NK-92 (cell line): Measurements from ENCODE around the gene ZNF837.

Experiments used
- DNase-seq: peaks from one replicate; lab custom pipeline; 2025; ENCODE audit not compliant: unreplicated experiment; lab: John Stamatoyannopoulos, UW

ZNF837 gene

GRCh38 chr19:58325311-58326022 lies 55.4 kb downstream of the ZNF837 start:
- no peak for DNase-seq

GRCh38 chr19:58319241-58319640 lies 61.6 kb downstream of the ZNF837 start:
- DNase-seq: no peak

- no peak for DNase-seq
Observed at GRCh38 chr19:58318297-58318696, 62.5 kb downstream of the ZNF837 start.
